GM13976 (cell line): ENCODE data around the gene RUVBL1.
A peak's percentile ranks its signal among the peaks of the same experiment; 100 is the strongest.

ENCODE experiments used
- DNase-seq: peaks from one replicate; pipeline ENCODE4 v3.0.0; 2012; ENCODE audit warnings: low spot score
- in situ Hi-C: fragments of 300-500 bp; cut with MboI; formaldehyde crosslinking; loops from one replicate; pipeline ENCODE4 v1.12.0; 2022; ENCODE audit warnings: low sequenced_read_pairs, mixed read lengths, inconsistent platforms; ENCODE audit not compliant: unreplicated experiment
- TF ChIP-seq, protein P1 (sequence below): IDR thresholded peaks from 2 replicates; pipeline ENCODE4 v1.5.1; 2012; ENCODE audit warnings: borderline replicate concordance, mild to moderate bottlenecking; ENCODE audit not compliant: insufficient read depth; ENCODE audit errors: extremely low read depth, missing control alignments, control extremely low read depth

RUVBL1 gene

DNA sequence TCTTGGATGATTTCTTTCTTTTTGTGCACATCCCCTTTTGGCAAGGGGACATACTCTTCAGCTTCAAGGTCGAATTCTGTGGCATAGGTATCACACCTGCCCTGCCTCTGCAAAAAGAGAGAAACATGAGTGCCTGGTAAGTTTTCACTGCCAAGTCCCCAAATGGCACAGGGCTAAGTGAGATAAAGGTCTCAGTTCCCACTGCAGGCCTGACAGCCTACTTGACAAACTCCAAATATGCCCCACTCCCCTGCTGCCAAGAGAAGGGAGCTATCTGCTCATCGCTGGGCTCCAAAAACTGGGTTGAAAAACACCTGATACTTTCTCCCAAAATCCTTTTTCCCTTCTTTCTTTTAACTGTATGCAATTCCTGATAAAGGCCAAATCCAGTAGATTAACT is 23.0 kb downstream of the RUVBL1 start:
- no peak for DNase-seq
- TF ChIP-seq, protein P1, sequence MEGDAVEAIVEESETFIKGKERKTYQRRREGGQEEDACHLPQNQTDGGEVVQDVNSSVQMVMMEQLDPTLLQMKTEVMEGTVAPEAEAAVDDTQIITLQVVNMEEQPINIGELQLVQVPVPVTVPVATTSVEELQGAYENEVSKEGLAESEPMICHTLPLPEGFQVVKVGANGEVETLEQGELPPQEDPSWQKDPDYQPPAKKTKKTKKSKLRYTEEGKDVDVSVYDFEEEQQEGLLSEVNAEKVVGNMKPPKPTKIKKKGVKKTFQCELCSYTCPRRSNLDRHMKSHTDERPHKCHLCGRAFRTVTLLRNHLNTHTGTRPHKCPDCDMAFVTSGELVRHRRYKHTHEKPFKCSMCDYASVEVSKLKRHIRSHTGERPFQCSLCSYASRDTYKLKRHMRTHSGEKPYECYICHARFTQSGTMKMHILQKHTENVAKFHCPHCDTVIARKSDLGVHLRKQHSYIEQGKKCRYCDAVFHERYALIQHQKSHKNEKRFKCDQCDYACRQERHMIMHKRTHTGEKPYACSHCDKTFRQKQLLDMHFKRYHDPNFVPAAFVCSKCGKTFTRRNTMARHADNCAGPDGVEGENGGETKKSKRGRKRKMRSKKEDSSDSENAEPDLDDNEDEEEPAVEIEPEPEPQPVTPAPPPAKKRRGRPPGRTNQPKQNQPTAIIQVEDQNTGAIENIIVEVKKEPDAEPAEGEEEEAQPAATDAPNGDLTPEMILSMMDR: no peak
- in situ Hi-C loops: no loop called here

DNA sequence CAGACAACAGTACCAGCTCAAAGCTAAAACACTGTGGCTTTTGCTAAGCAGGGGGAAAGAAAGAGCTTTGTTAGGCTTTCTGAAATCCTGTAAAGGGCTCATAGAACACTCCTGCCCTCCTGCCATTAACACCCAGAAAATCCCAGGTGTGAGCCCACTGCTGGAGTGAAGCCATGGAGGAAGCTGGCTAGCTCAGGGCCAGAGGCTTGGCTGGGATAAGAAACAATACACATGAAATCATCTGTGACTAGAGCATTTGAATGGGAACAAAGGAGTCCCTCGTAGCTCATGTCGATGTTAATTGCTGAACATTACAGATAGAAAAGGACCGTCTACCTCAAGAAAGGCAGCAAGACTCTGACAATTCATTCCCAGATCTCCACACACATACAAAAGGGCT is 23.5 kb downstream of the RUVBL1 start:
- in situ Hi-C loops: no loop called here
- TF ChIP-seq, protein P1: no peak
- no peak for DNase-seq

DNA sequence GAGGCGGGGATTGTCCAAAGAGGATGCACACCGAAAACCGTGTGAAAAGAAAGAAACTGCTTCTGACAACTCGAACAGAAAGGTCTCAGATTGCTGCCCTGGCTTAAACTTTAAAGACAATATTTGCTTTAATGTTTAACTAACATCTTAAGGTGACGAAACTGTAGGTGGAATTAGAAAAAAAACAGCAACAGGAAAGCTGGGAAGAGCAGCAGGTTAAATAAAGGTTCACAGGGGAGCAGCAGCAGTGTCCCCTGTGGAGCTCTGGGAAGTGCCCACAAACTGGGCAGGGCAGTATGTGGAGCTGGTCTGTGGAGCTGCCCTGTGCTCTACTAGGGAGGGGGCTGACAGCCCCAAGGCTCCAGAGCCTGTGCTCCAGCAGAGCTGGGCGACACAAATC is 25.4 kb downstream of the RUVBL1 start:
- TF ChIP-seq, protein P1: no peak
- in situ Hi-C loops: no loop called here
- no peak for DNase-seq

DNA sequence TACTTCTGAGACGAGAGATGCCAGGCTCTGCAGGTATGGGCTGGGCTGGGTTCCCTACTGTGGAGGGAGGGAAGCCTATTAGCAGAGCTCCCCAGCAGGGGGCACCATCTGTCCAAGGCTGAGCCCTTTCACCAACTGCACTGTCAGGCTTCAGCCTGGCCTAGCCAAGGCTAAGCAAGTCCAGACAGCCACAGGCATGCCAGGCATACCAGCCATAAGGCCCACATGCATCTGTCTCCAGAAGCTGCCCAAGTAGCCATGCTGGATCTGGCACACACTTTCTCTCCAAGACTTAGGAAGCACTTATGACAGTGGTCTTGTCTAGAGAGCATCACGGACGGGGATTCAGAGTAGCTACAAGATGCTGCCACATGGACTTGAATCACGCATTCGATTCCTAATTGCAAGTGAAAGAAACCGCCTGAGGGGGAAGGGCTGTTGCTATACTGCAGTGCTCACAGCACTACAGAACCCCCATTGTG is 28.3 kb downstream of the RUVBL1 start:
- in situ Hi-C loops: no loop called here
- TF ChIP-seq, protein P1: peak; percentile 87
- peak; percentile 82 for DNase-seq

DNA sequence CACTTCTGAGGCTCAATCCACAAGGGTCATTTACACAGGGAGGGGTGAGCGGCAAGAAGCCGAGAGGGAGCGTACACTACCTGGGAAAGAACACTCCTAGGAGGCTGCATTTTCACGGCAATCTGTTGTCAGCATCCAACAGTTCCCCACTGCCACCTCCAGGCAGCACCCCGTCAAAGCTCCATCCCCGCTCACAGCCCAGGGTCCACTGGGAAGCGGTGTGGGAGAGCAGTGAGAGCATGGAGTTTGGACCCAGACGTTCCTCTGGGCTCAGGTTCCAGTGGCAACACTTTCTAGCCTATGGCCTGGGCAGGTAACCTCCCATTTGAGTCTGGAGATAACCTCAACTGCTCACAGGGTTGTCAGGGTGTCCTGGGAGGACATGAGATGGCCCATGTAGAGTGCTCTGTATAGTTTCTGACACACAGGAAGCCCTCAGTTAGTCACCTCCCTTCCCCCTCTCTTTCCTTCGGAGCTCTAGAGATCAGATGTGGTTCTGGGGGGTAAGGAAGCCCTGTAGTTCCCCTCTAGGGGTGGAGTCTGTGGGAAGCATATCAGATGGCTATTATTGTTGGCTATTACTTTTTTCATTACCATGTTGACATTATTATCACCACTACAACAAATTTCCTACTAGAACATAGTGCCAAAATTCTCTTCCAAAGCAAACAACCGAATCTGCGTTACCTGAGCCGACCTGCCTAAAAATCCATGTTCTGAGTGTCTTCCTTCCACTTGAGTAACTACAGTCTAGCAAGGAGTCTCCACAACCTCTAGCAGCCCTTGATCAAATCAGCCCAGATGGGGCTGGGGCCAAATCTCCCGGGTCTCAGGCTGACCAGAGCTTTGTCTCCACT is 29.1 kb downstream of the RUVBL1 start:
- no peak for DNase-seq
- TF ChIP-seq, protein P1: no peak
- in situ Hi-C loops: no loop called here

DNA sequence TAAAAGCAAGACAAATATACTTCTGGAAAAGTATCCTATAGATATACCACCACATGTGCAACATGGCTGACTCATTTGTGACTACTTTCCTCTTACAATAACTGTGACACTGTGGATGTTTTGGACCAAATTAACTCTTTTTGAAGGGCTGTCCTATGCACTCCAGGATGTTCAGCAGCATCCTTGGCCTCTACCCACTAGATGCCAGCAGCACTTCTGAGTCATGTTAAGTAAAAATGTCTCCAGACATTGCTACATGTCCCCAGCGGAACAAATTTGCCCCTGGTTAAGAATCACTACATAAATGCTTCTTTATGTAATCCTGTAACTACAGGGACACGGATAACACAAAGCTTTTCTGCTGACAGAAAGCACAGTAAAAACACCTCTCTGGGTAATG is 32.0 kb downstream of the RUVBL1 start:
- no peak for DNase-seq
- in situ Hi-C loops: no loop called here
- TF ChIP-seq, protein P1: no peak

DNA sequence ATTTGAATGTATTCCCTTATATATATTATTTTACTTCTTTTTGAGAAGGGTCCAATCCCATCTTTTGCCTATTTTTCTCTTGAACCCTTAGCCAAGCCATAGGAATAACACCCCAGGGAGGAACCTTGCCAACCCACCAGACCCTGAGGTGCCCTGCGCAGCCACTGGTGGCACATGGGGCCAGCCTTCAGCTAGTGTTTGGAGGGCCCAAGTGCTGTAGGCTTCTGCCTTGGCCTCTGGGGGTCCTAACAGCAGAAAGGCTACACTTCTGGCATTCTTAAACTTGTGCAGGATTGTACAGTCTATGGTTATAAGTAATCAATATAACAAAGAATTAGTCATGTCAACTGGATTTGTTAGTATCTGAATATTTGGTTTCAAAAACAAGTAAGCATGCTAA is 34.5 kb downstream of the RUVBL1 start:
- DNase-seq: no peak
- in situ Hi-C loops: loop anchor here (10.0 kb wide), 1 partner anchor 516 kb away; no protein-coding TSS in a partner anchor
- TF ChIP-seq, protein P1: no peak
